H1 (cell line): ENCODE results near the gene ERGIC3. TPM values are rescaled to one million over a fixed set of nuclear protein-coding genes. Genes with fewer than 3 reads are reported as not detected.

Experiments
- CTCF ChIA-PET: fragments of 300-600 bp; sonication (Branson Sonifier 250); formaldehyde crosslinking; loops from one replicate; lab custom pipeline; 2021; ENCODE audit not compliant: partially characterized antibody; lab: Charles Lee
- POLR2A ChIA-PET: fragments of 300-600 bp; sonication (Branson Sonifier 250); formaldehyde crosslinking; loops from one replicate; lab custom pipeline; 2021; ENCODE audit warnings: inconsistent platforms; ENCODE audit not compliant: partially characterized antibody; lab: Charles Lee
- DNase-seq, 2 experiments: peaks; one replicate each; pipeline versions ENCODE4 v3.0.0 to v3.0.0-alpha.2; 2010 to 2022; ENCODE audit warnings: low spot score in 2 of 2, low read depth in 1 of 2, mixed read lengths in 1 of 2
- FAIRE-seq: peaks from 2 replicates; lab custom pipeline; 2011; peaks lifted over from hg19 to GRCh38; lab: Jason Lieb, UNC
- H2AFZ ChIP-seq: 2 replicates; pipeline ENCODE4 v1.8.1; 2012; ENCODE audit warnings: low read length, inconsistent platforms
- H2AK5ac ChIP-seq: 2 replicates; pipeline ENCODE4 v1.6.1; 2013; ENCODE audit warnings: low read depth, low read length
- H2BK120ac ChIP-seq: replicated peaks from 2 replicates; pipeline ENCODE3; 2013; ENCODE audit warnings: low read depth, low read length, inconsistent platforms
- H2BK12ac ChIP-seq: 2 replicates; pipeline ENCODE4 v1.6.1; 2013; ENCODE audit warnings: low read depth, low read length
- H2BK15ac ChIP-seq: 2 replicates; pipeline ENCODE4 v1.6.1; 2013; ENCODE audit warnings: low read length
- H2BK20ac ChIP-seq: 2 replicates; pipeline ENCODE4 v1.6.1; 2013; ENCODE audit warnings: low read length
- H2BK5ac ChIP-seq: 2 replicates; pipeline ENCODE4 v1.6.1; 2013; ENCODE audit warnings: low read depth, low read length
- H3K14ac ChIP-seq: 2 replicates; pipeline ENCODE4 v1.6.1; 2013; ENCODE audit warnings: inconsistent platforms; ENCODE audit not compliant: insufficient read length
- H3K18ac ChIP-seq: 2 replicates; pipeline ENCODE4 v1.6.1; 2013; ENCODE audit warnings: low read length; ENCODE audit errors: extremely low read depth
- H3K23ac ChIP-seq: 2 replicates; pipeline ENCODE4 v1.6.1; 2013; ENCODE audit warnings: inconsistent platforms; ENCODE audit not compliant: insufficient read length
- H3K23me2 ChIP-seq: 2 replicates; pipeline ENCODE4 v1.6.1; 2013; ENCODE audit warnings: low read depth, low read length
- H3K27ac ChIP-seq: 2 replicates; pipeline ENCODE4 v1.6.1; 2011; ENCODE audit warnings: low read depth, low read length, inconsistent platforms
- H3K27me3 ChIP-seq, 4 experiments: replicated peaks in 1 of 4; 1 replicate in 1 of 4; 2 replicates in 3 of 4; pipeline versions ENCODE4 v1.6.1 to v1.8.1; 2011 to 2013; ENCODE audit warnings: low read length in 3 of 4, mild to moderate bottlenecking in 3 of 4, inconsistent platforms in 2 of 4, mixed read lengths in 2 of 4, moderate library complexity in 1 of 4; ENCODE audit not compliant: control insufficient read depth in 3 of 4, insufficient read depth in 3 of 4; ENCODE audit errors: extremely low read depth in 1 of 4
- H3K36me3 ChIP-seq, 4 experiments: 2 replicates each; pipeline versions ENCODE4 v1.6.1 to v1.8.1; 2011 to 2013; ENCODE audit warnings: mild to moderate bottlenecking in 4 of 4, low read length in 3 of 4, moderate library complexity in 2 of 4, control low read depth in 1 of 4, inconsistent platforms in 1 of 4; ENCODE audit not compliant: insufficient read depth in 4 of 4, control insufficient read depth in 2 of 4
- H3K4ac ChIP-seq: replicated peaks from 2 replicates; pipeline ENCODE3; 2013; ENCODE audit warnings: low read length, low read depth, mixed read lengths, inconsistent platforms; ENCODE audit not compliant: insufficient read length
- H3K4me1 ChIP-seq, 4 experiments: replicated peaks in 1 of 4; 1 replicate in 1 of 4; 2 replicates in 3 of 4; pipeline versions ENCODE4 v1.6.1 to v1.8.1; 2011 to 2013; ENCODE audit warnings: low read length in 3 of 4, inconsistent platforms in 2 of 4, mixed read lengths in 1 of 4; ENCODE audit not compliant: insufficient read depth in 4 of 4, control insufficient read depth in 3 of 4
- H3K4me2 ChIP-seq, 2 experiments: 2 replicates each; pipeline versions ENCODE4 v1.6.1 to v1.8.1; 2011 to 2013; ENCODE audit warnings: low read depth in 2 of 2, low read length in 2 of 2, control low read depth in 1 of 2, inconsistent platforms in 1 of 2, mild to moderate bottlenecking in 1 of 2; ENCODE audit not compliant: insufficient read depth in 1 of 2
- H3K4me3 ChIP-seq, 4 experiments: fragments of 200-600, 300-600 bp in 1 of 4; sonication (generic), shearing (Covaris generic), sonication (Bioruptor Twin) in 1 of 4; 2 replicates each; pipeline versions ENCODE4 v1.5.1 to v1.8.1; 2011 to 2016; ENCODE audit warnings: low read length in 4 of 4, low read depth in 3 of 4, control low read depth in 2 of 4, inconsistent platforms in 2 of 4, mild to moderate bottlenecking in 2 of 4, mixed read lengths in 1 of 4, moderate library complexity in 1 of 4; ENCODE audit not compliant: insufficient read depth in 2 of 4; ENCODE audit errors: extremely low read depth in 1 of 4
- H3K56ac ChIP-seq: replicated peaks from 2 replicates; pipeline ENCODE3; 2013; ENCODE audit warnings: low read depth, mild to moderate bottlenecking, mixed read lengths, low read length, inconsistent platforms; ENCODE audit not compliant: insufficient read length
- H3K79me1 ChIP-seq: 2 replicates; pipeline ENCODE4 v1.6.1; 2013; ENCODE audit warnings: low read depth, low read length, control low read depth
- H3K79me2 ChIP-seq, 2 experiments: 2 replicates each; pipeline versions ENCODE4 v1.6.1 to v1.8.1; 2012 to 2013; ENCODE audit warnings: low read length in 2 of 2, mild to moderate bottlenecking in 2 of 2, inconsistent platforms in 1 of 2; ENCODE audit not compliant: insufficient read depth in 2 of 2, control insufficient read depth in 1 of 2
- H3K9ac ChIP-seq, 4 experiments: replicated peaks in 1 of 4; 1 replicate in 1 of 4; 2 replicates in 3 of 4; pipeline versions ENCODE4 v1.6.1 to v1.8.1; 2011 to 2013; ENCODE audit warnings: low read depth in 3 of 4, low read length in 3 of 4, control low read depth in 2 of 4, mild to moderate bottlenecking in 2 of 4, moderate library complexity in 2 of 4, inconsistent platforms in 1 of 4; ENCODE audit errors: extremely low read depth in 1 of 4
- H3K9me3 ChIP-seq, 2 experiments: 2 replicates each; pipeline versions ENCODE4 v1.6.1 to v1.8.1; 2012 to 2013; ENCODE audit warnings: mild to moderate bottlenecking in 2 of 2, moderate library complexity in 2 of 2, control low read depth in 1 of 2, inconsistent platforms in 1 of 2, low read depth in 1 of 2, low read length in 1 of 2, mixed read lengths in 1 of 2; ENCODE audit not compliant: insufficient read depth in 2 of 2
- H4K20me1 ChIP-seq, 2 experiments: replicated peaks in 1 of 2; 2 replicates each; pipeline versions ENCODE3 to v1.8.1; 2011 to 2013; ENCODE audit warnings: inconsistent platforms in 2 of 2, low read length in 2 of 2, mild to moderate bottlenecking in 1 of 2; ENCODE audit not compliant: insufficient read depth in 2 of 2, control insufficient read depth in 1 of 2
- H4K5ac ChIP-seq: 2 replicates; pipeline ENCODE4 v1.6.1; 2013; ENCODE audit warnings: low read length, low read depth, mixed read lengths, inconsistent platforms; ENCODE audit not compliant: insufficient read length
- H4K8ac ChIP-seq: 2 replicates; pipeline ENCODE4 v1.8.0; 2013; ENCODE audit warnings: mild to moderate bottlenecking, moderate library complexity, low read length, inconsistent platforms; ENCODE audit not compliant: insufficient read depth; ENCODE audit errors: extremely low read depth
- H4K91ac ChIP-seq: replicated peaks from 2 replicates; pipeline ENCODE3; 2013; ENCODE audit warnings: low read length, mixed read lengths, inconsistent platforms; ENCODE audit not compliant: insufficient read length
- CBX8 ChIP-seq: fragments of 300-800, 300-1000 bp; sonication (generic); IDR thresholded peaks from 2 replicates; pipeline ENCODE4 v1.7.1; 2016; ENCODE audit warnings: low read depth, low read length, borderline replicate concordance
- CEBPB ChIP-seq: IDR thresholded peaks from 2 replicates; pipeline ENCODE4 v1.6.1; 2012; ENCODE audit warnings: low read depth, low read length
- CREB1 ChIP-seq: IDR thresholded peaks from 2 replicates; pipeline ENCODE4 v1.6.1; 2012; ENCODE audit warnings: inconsistent platforms
- HDAC6 ChIP-seq: IDR thresholded peaks from one replicate; pipeline ENCODE4 v1.7.1; 2012; ENCODE audit warnings: low read depth, mild to moderate bottlenecking, inconsistent platforms, low read length, moderate library complexity
- KDM5A ChIP-seq: fragments of 200-600 bp; IDR thresholded peaks from 2 replicates; pipeline ENCODE4 v1.7.1; 2012; ENCODE audit warnings: mild to moderate bottlenecking, low read length, inconsistent platforms, mixed read lengths
- NRF1 ChIP-seq: IDR thresholded peaks from 2 replicates; pipeline ENCODE4 v1.6.1; 2011; ENCODE audit warnings: mild to moderate bottlenecking, low read depth, low read length, improper control_type of control experiment
- SAP30 ChIP-seq: fragments of 300-600 bp; sonication (generic); IDR thresholded peaks from 2 replicates; pipeline ENCODE4 v1.7.1; 2012; ENCODE audit warnings: low read length, moderate library complexity, mild to moderate bottlenecking, inconsistent platforms; ENCODE audit not compliant: insufficient read depth, insufficient replicate concordance
- SP2 ChIP-seq: IDR thresholded peaks from 2 replicates; pipeline ENCODE4 v1.6.1; 2012; ENCODE audit warnings: mild to moderate bottlenecking, low read length, inconsistent platforms
- SRF ChIP-seq: IDR thresholded peaks from 2 replicates; pipeline ENCODE4 v1.6.1; 2011; ENCODE audit warnings: mild to moderate bottlenecking, low read depth, low read length, moderate library complexity
- TAF1 ChIP-seq: IDR thresholded peaks from 2 replicates; pipeline ENCODE4 v1.6.1; 2011; ENCODE audit warnings: mild to moderate bottlenecking, low read depth, low read length
- TCF12 ChIP-seq: IDR thresholded peaks from 2 replicates; pipeline ENCODE4 v1.6.1; 2011; ENCODE audit warnings: low read depth, mild to moderate bottlenecking, low read length
- TEAD4 ChIP-seq: IDR thresholded peaks from 2 replicates; pipeline ENCODE4 v1.6.1; 2012; ENCODE audit warnings: low read depth, low read length, inconsistent platforms, mixed read lengths
- WGBS, 2 experiments: shearing (Covaris generic) in 1 of 2; methylation state at CpG; one replicate each; pipeline versions ENCODE4 v1.1.6 to v1.1.7; 2013 to 2015; ENCODE audit warnings: low lambda C conversion rate in 2 of 2, mixed read lengths in 2 of 2, inconsistent platforms in 1 of 2, low coverage in 1 of 2, missing lambda C conversion rate in 1 of 2; ENCODE audit not compliant: insufficient replicate concordance in 2 of 2, insufficient coverage in 1 of 2, insufficient read length in 1 of 2; ENCODE audit errors: extremely low coverage in 1 of 2, missing lambda C conversion rate in 1 of 2; 5-methylcytosine and 5-hydroxymethylcytosine counted together
- polyA plus RNA-seq, 7 experiments: library from polyadenylated mRNA; depleted of rRNA in 3 of 7; stranded (reverse) in 5 of 7; unstranded in 2 of 7; fragments of >200 nt in 5 of 7; fragments of 200-250 nt in 2 of 7; gene quantifications; 1 replicate in 5 of 7; 2 replicates in 1 of 7; 4 replicates in 1 of 7; pipeline versions ENCODE4 v1.2.1 to v1.2.3, GENCODE V29; 2011 to 2013; ENCODE audit warnings: missing spikeins in 2 of 7, mixed read lengths in 2 of 7
- total RNA-seq: library from RNA; stranded (reverse); fragmentation: NEBNext Ultra II Directional; extraction: Animal tissue kit (Norgen Biotek cat#: 25700); gene quantifications from 2 replicates; pipeline ENCODE4 v1.2.1, GENCODE V29; 2021
- TF ChIP-seq, protein P1 (sequence below): IDR thresholded peaks from 2 replicates; pipeline ENCODE4 v1.6.1; 2011; ENCODE audit warnings: low read length, improper control_type of control experiment

ERGIC3 gene
- total and polyA plus RNA-seq, 2 of the 8 experiments (the other 6 are each of a cell fraction or from before 2014, with no cell fraction given) = 178 to 341 TPM

DNA sequence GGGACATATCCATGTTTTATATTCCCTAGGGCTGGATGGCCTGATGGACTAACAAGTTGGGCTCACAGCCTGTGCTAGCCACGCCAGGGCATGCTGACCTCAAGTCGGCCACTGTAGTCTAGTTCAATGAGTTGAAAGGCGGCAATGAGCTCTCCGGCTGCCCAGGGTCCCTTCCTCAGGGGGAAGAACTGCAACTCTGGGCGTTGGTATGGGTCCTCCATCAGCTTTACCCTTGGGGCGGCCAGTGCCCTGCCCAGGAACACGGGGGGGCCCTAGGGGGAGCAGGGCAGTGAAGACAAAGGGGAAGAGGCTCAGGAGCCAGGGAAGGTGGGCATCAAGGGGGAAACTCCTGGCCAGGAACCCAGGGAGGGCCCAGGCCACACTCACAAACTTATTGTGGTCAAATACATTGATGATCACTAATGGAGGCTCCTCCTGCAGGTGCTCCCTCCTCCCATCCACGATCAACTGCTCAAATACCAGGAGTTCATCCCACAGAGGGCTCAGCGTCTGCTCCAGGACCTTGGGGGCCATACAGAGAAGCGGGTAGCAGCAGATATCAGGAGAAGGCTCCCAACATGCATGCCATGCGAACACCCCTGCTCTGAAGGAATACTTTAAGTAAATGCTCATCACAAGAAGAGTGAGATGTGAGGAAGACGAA lies 41.0 kb downstream of the ERGIC3 start:
- H3K79me2 ChIP-seq = no peaks in the 10 kb centered on the region
- no peaks in the 10 kb centered on the region for H3K27me3 ChIP-seq
- H3K56ac ChIP-seq = no peak overlapping the region
- no peak overlapping the region for H2BK20ac ChIP-seq
- H4K8ac ChIP-seq = no peak overlapping the region
- H4K5ac ChIP-seq = no peak overlapping the region
- H3K23me2 ChIP-seq = peaks cover 3% of the 10 kb centered on the region; the same call in 1 of the 2 replicates
- no peak overlapping the region for H3K14ac ChIP-seq
- H3K4ac ChIP-seq = no peak overlapping the region
- FAIRE-seq = no peak
- no peaks in the 10 kb centered on the region for H3K9me3 ChIP-seq
- no peaks in the 10 kb centered on the region for H3K79me1 ChIP-seq
- H2BK12ac ChIP-seq = no peak overlapping the region
- no peak overlapping the region for H3K4me2 ChIP-seq
- no peak overlapping the region for H2BK120ac ChIP-seq
- H4K91ac ChIP-seq = no peak overlapping the region
- H3K27ac ChIP-seq = no peak overlapping the region
- H4K20me1 ChIP-seq = no peaks in the 10 kb centered on the region
- ChIA-PET CTCF (no interaction called here), POLR2A (interaction anchor here (0.9 to 1.2 kb wide), 2 partner anchors 9 to 21 kb away, joined by 3 read pairs; no protein-coding TSS in a partner anchor)
- no peaks in the 10 kb centered on the region for H3K36me3 ChIP-seq
- no peak overlapping the region for H3K23ac ChIP-seq
- no peaks in the 10 kb centered on the region for H3K4me1 ChIP-seq
- H2BK5ac ChIP-seq = no peak overlapping the region
- H2BK15ac ChIP-seq = no peak overlapping the region
- H2AFZ ChIP-seq = no peak overlapping the region
- no peak overlapping the region for H3K9ac ChIP-seq
- 88% methylated on average over 12 of the region's 12 CpGs; no CpG with 5 or more reads in 1 of the 2 experiments for WGBS, 2 experiments
- no peak overlapping the region for H3K4me3 ChIP-seq
- no peak overlapping the region for H3K18ac ChIP-seq
- H2AK5ac ChIP-seq = no peak overlapping the region
- no peak for DNase-seq
- no peak for TF ChIP-seq SP2
- no peak for TF ChIP-seq SRF
- TF ChIP-seq HDAC6 = no peak
- TF ChIP-seq CBX8 = no peak
- no peak for TF ChIP-seq KDM5A
- TF ChIP-seq NRF1 = no peak
- TF ChIP-seq CEBPB = no peak
- TF ChIP-seq TEAD4 = no peak
- TF ChIP-seq, protein P1, sequence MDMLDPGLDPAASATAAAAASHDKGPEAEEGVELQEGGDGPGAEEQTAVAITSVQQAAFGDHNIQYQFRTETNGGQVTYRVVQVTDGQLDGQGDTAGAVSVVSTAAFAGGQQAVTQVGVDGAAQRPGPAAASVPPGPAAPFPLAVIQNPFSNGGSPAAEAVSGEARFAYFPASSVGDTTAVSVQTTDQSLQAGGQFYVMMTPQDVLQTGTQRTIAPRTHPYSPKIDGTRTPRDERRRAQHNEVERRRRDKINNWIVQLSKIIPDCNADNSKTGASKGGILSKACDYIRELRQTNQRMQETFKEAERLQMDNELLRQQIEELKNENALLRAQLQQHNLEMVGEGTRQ = no peak
- TF ChIP-seq SAP30 = no peak
- TF ChIP-seq TCF12 = no peak
- no peak for TF ChIP-seq CREB1
- TF ChIP-seq TAF1 = no peak
